ENCODE data around the gene TNRC6B.
"Not testable (repeated sequence)": the region's sequence is repeated elsewhere in the genome, so short reads cannot be mapped to it uniquely, and the experiment has no call there.

TNRC6B gene

DNA sequence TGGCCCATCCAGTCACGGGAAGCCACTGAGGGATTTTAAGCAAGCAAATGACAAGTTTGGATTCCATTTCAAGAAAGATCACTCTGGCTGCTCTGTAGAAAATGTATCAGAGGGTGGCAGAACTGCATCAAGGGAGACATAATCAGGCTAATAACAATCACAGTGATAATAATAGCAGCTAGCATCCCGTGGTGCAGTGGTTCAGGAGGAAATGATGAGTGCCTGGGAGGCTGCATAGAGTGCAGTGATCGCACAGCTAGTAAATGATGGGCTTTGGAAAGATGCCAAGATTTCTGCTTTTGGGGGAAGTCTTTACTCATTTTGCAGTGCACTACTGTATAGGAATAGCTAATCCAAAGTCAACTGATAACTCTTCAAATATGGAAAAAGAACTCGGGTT, 35.8 kb downstream of the TNRC6B start:
- no peak for DNase-seq

DNA sequence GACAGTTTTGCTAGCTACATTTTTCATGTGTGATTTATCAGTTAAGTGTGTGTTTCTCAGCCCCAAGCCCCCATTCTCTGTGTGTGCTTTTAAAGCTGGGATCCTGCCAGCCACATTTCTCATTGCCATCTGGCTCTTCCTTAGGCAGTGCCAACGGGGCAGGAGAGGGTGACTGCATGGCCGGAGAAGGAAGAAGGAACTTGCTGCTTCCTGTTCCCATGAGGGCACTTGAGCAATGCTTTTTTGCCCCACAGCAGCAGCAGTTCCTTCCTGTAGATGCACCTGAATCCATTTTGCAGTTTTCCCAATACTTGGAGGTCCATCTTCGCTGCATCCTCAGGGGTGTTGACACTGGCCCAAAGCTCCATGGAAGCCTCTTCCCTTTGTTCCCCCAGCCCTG, 37.5 kb downstream of the TNRC6B start:
- DNase-seq = no peak

DNA sequence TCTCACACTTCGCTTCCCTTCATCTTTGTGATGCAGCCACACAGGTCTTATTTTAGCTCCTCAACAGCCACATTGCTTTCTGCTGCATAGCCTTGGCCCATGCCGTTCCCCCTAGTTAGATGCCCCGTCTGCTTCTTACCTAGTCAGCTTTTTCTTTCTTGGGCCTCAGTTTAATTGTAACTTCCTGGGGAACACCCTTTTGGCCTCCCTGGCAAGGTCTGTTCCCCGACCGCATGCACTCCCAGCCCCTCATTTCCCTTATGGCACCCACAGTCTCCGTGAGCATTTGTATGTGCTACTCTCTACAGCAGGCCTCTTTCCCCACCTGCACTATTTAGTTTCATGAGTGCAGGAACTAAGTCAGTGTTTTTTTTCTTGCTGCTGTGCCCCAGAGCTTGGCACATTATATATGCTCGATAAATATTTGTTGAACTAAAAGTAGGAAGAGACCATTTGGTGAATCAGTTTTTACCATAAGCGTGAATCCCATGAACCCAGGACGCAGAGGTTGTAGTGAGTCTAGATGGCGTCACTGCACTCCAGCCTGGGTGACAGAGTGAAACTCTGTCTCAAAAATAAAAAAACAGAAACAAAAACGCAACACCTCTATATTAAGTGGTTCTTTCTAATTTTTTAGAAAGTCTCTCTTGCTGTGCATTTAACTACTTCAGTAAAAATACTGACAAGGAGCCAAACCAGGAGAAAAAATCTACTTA, 38.5 kb downstream of the TNRC6B start:
- DNase-seq = no peak

DNA sequence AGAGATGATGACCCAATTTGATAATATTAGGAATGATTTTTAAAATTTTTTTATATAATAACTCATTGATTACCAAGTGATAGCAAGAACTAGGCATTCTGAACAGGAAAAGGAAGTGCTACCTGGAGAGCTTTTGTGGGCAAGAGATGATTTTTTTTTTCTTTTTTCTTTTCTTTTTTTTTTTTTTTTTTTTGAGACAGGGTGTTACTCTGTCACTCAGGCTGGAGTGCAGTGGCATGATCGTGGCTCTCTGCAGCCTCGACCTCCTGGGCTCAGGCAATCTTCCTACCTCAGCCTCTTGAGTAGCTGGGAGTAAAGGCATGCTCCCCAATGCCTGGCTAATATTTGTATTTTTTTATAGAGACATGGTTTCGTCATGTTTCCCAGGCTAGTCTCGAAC, 40.4 kb downstream of the TNRC6B start:
- no peak for DNase-seq

DNA sequence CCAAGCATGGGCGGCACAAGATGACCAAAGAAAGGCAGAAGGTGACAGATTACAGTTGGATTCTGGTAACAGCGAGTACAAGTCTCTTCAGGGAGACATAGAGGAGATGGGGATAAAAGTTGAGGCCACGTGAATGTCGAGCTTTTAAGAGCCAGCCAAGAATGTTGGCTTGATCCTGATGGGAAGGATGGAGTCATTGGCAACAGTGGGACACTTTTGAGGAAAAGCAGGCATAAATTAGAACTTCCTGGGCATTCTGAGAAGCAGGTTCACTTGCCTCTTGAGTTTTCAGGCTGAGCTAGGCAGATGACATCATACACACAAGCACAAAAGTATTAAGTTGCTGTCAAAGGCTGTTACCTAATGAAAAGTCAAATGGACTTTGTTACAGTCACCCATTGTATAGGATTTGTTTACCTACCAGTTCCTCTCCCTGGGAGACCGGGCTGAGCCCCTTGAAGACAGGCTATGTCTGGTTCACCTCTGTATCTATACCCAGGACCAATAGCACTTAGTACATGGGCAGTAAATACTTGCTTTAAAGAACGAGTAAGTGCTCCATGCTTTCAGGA, 41.1 kb downstream of the TNRC6B start:
- DNase-seq = no peak

DNA sequence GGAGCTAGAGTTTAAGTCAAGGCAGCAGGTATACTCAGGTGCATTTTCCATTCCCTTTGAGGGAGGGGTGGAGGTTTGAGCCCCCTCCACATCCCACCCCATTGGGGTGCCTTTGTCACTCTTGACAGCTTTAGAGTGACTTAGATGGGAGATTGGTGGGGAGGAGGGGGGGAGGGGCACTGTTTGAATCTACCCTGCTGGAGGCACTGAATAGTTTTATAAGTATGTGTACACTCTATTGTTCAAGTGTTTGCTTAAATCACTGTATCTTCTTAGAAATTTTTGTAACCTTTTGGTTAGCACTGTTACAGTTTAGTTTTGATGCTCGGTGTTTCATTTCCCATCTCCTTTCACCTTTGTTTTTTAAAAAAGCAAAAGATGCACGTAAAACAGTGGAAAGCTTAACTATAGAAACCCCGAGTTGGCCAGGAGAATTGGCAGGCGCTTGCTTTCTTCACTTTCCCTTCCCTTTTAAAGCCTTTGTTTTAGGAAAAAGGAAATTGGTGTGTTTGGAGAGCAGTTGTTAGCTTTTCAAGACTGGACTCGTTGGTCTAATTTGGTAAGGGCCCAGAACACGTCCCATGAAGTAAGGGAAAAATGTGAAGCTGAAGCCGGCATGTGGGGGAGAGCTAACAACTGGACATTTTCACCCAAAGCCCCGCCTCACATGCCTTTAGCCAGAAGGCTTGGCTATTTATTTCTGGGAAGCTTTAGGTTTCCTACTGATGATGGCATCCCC, 42.8 kb downstream of the TNRC6B start:
- DNase-seq = no peak

DNA sequence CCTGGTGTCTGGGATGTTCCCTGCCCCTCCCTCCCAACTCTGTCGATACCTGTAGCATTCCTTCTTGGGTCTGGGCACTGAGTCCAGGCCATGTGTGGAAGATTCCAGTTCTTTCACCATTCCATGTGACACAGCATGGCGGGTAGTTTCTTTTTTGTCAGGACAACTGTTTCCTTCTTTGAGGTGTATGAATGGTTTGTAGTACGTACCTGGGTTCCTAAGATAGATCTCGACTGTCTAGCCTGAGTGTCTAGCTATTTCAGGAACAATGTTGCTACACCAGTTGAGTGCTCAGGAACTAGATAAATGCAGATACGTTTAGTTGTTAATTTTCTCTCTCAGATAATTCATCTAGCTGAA, 43.3 kb downstream of the TNRC6B start:
- no peak for DNase-seq

DNA sequence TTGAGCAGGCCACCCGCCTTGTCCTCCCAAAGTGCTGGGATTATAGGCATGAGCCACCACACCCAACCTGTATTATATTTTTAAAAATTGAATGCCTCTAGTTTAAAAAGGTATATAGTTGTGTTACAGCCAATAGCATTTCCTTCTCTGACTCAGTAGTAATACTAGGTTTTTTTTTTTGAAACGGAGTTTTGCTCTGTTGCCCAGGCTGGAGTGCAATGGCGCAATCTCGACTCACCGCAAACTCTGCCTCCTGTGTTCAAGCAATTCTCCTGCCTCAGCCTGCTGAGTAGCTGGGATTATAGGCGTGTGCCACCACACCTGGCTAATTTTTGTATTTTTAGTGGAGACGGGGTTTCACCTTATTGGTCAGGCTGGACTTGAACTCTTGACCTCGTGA, 45.3 kb downstream of the TNRC6B start:
- not testable (repeated sequence) for DNase-seq

DNA sequence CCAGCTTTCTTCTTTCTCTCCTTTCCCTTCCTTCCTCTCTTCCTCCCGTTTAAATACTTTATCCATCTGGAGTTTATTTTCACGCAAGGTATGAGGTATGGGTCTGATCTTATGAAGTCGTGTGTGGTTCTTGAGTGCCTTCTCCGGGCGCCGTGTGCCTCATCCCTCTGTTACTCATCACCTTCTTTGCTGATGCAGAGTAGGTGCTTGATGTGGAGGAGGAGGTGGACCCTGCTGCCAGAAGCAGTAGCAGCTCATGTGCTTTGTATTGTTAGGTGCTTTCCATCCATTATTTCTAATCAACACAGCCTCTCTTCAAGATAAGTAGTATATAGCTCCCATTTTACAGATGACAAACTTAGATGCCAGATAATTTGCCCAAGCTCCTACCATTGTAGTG, 47.0 kb downstream of the TNRC6B start:
- DNase-seq = no peak

DNA sequence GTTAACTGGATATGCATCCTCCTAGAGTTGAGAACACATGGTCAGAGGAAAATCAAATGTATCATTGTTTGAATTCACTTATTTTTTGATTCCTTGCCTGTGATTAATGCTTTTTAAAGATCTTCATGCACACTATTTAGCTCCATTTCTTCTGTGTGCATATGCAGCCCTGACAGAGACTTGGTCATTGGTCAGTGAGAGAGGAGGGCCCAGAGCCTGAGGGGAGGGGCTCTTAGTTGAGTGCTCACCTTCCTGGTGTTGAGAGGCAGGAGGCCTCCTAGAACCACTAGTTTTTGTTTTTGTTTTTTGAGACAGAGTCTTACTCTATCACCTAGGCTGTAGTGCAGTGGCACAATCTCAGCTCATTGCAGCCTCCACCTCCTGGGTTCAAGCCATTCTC, 48.9 kb downstream of the TNRC6B start:
- DNase-seq = no peak

DNA sequence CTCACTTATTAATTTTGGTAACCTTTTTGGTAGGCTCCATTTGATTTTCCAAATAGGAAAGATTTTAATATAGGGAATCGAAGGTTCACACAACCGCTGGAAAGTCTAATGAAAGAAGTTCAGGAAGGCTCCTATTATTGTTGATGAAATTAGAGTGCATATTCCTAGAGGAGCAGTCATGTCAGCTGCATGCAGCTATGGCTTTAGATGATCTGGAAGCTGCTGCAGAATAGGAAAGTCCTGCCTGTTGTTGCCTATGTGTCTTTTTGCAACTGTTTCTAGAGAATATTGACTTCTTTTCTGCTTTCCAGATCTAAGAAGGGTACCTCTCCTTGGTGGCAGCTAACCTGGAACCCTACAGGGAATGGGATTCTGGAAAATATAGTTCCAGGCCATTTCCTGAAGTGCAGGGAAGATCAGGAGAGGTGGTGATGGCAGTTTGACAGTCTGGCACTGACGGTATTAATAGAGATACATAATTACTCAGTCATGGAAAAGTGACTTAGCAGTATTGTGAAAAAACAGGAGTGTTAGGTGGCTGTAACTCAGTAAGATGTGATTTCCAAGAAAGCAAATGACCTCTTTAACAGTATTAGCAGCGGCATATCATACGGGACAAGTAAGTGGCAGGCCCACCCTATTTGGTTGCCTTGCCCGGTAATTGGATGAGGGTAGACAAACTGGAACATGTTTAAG, 54.0 kb downstream of the TNRC6B start:
- DNase-seq = no peak

DNA sequence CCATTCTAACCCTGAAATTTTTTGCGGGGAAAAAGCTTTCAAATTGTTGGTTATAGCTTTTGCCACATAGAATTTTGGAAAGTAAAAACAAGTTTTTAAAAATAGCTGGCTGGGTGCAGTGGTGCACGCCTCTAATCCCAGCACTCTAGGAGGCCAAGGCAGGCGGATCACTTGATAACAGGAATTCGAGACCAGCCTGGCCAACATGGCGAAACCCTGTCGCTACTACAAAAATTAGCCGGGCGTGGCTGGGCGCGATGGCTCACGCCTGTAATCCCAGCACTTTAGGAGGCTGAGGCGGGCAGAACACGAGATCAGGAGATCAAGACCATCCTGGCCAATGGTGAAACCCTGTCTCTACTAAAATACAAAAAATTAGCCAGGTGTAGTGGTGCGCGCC, 54.9 kb downstream of the TNRC6B start:
- no peak for DNase-seq

DNA sequence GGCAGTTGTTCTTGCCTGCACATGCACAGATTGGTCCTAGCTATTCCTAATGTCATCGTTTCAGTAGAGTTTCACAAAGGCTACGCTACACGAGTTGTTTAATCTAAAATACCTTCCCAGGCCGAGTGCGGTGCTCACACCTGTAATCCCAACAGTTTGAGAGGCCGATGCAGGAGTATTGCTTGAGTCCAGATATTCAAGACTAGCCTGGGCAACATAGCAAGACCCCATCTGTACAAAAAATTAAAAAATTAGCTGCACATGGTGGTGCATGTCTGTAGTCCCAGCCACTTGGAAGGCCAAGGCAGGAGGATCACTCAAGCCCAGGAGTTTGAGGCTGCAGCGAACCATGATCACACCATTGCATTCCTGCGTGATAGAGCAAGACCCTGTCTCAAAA, 56.2 kb downstream of the TNRC6B start:
- DNase-seq = no peak

DNA sequence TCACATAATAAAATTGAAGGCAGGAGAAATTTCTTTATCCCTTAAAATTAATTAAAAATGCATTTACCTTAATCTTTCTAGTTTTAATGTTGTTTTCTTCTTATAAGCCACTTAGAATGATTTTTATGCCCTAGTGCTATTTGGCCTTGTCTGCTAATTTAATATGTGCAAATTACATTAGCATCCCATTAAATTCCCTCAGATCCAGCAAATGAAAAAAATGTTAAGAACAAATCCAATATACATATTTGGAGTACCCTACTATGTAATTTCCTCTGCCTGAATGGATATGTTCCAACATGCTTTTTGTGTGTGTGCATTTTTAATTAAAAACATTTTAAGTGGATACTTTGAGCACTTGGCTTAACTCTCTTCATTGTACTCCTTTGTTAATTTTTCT, 56.9 kb downstream of the TNRC6B start:
- no peak for DNase-seq

DNA sequence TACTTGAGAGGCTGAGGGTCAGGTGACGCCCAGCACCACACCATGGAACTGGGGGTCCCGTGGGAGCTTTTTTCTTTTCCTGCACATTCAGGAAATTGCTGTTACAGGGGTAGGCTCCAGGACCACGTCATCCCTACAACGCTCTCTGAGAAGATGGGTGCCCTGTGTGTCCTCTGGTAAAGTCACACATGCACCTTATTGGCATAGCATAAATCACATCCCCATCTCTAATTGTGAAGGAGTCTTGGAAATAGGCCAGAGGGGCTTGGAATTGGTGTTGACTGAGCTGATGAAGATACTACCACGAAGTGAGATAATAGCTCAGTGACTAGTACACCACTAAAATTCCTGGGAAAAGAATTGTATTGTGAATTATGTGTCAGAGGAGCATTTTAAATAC, 57.6 kb downstream of the TNRC6B start:
- DNase-seq = no peak

DNA sequence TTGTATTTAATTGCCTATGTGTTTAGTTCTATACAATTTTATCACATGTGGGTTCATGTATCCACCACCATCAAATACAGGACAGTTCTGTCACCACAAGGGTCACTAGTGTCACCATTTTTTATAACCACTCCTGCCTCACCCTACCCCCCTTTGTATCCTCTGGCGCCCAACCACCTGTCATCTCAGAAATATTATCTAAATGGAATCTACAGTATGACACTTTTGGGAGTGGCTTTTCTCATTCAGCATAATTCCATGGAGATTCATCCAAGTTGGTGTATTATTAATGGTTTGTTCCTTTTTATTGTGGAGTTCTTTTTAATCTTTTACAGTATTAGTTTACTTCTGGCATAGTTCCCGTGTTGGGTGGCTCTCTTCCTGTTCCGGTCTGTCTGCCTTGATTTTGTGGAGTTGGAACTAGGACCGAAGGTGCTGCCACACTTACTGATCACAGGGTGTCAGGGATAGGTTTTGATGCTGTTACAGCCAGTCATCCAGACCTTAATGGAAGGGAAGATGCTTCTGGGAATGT, 58.5 kb downstream of the TNRC6B start:
- no peak for DNase-seq

DNA sequence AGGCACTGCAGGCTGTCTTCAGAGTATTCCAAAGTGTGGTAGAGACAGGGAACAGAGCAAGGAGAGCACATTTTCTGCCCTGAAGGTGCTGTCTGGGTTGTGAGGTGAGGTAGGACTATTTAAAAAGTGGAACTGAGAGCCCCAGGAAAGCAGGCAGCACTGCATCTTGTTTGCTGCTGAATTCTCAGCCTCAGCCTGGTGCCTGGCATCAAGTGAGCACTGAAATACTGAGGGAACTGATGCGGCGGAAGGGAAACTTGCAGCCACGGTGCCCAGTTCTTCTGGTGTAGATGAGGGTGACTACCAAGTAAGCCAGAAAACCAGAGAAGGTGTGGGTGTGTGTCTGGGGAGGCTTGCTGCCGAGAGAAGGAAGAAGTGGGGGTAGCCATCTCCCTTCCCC, 59.5 kb downstream of the TNRC6B start:
- DNase-seq = no peak

DNA sequence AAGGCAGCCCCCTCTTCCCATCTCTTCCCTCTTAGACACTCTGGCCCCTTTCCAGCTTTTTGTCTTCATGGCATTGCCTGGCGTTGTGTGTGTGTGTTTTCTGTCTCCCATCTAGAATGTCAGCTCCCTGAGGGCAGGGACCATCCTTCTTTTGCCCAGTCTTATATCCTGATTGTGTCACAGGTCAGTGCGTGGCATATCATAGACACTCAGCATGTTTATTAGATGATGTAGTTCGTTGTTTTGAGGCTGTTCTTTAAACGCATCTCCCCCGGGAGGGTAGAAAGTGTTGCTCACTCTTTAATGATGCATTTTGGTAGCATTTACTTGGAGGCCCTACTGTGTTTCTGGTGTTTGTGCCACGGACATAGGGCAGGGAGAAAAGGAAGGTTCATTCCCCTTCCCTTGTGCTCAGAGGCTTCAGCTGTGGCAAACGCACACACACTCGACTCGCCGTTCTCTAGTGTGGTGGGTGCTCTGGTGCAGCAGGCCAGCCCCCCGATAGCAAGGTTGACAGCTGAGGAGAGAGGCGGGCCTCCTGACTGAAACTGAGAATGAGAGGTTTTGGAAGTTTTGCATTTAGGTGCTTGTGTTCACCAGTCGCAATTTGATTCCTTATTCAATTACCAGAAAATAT, 60.2 kb downstream of the TNRC6B start:
- DNase-seq = no peak

DNA sequence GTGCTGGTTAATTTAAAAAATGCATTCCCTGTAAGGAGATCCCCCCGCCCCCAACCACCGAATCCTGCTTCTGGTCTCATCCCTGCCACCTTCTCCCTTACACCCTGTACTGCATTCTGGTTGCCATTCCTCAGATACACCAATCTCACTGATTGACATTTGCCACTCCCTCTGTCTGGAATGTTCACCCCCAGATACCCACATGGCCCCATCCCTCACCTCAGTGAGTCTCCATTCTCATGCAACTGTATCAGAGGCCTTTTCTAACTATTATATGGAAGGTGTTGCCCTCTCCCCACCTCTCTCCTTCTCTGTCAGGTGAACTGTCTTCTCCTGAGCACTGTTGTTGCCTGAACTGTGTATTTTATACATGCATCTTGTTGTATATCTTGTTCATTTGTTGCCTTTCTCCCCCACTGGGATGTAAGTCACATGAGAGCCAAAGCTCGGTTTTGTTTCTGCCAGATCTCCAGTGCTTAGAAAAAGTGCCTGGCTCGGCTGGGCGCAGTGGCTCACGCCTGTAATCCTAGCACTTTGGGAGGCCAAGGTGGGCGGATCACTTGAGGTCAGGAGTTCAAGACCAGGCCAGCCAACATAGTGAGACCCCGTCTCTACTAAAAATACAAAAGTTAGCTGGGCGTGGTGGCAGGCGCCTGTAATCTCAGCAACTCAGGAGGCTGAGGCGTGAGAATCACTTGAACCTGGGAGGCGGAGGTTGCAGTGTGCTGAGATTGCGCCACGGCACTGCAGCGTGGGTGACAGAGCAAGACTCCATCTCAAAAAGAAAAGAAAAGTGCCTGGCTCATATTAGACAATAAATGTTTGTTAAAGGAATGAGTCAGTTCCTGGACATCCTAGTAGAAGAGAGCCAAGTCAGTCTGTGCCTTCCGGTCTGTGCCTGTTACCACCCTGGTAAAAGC, 61.0 kb downstream of the TNRC6B start:
- DNase-seq = no peak

DNA sequence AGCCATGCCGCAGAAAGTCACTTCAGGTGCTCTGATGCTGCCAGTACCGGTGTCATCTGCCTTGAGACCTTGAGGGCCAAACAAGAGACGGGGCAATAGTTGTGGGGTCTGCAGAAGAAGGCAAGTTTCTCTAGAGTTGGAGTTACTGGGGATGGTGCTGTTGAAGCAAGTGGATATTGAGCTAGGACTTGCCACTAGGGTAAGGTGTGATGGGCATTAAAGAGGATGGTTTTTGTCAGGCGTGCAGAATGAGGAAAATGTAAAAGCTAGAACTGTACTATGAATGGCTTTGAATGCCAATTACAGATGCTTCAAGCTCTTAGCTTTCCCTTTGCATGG, 61.6 kb downstream of the TNRC6B start:
- DNase-seq = no peak

DNA sequence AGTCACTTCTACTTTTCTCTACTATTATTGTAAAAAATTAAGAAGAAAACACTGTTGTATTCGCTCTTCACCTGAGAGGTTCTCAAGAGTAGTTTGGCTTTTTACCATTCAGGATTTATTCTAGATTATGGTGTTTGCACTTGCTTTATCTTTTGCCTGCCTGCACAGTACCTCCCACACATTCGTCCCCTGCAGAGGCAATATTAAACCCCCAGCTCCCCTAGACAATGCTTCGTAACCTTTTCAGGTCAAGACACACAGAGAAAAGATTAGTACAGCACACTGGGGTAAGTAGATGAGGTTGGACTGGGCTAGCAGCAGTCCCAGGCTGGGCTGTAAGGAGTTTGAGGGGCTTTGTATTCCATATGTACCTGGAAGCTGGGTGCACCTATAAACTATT, 62.4 kb downstream of the TNRC6B start:
- DNase-seq = no peak

DNA sequence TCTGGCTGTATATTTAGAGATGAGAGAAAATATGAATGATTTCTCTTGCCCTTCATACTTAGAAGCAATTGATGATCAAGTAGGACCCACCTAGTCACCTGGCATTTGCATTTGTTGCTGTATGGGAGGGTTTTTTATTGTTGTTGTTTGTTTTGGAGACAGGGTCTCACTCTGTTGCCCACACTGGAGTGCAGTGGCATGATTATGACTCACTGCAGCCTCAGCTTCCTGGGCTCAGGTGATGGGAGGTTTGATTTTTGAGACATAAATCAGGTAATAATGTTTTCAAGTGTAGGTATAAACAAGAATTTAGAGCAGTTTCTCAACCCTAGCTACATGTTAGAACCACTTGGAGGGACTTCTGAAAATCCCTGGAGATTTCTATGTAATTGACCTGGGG, 63.0 kb downstream of the TNRC6B start:
- no peak for DNase-seq
